DOHH2 (cell line): ENCODE results near the gene ADAM33.

Source experiments
- H3F3A ChIP-seq: fragments of 200-600 bp; sonication (generic), shearing (Covaris generic); 2 replicates; pipeline ENCODE4 v1.6.0; 2016; ENCODE audit warnings: antibody characterized with exemption, mild to moderate bottlenecking; ENCODE audit not compliant: control insufficient read depth, insufficient read depth
- H3K27ac ChIP-seq: fragments of 200-600 bp; sonication (generic); 2 replicates; pipeline ENCODE4 v1.5.1; 2014; ENCODE audit warnings: low read depth, mild to moderate bottlenecking, low read length, moderate library complexity
- H3K27me3 ChIP-seq: fragments of 200-600 bp; sonication (generic); 2 replicates; pipeline ENCODE4 v1.6.1; 2014; ENCODE audit warnings: mild to moderate bottlenecking, low read length, mixed read lengths; ENCODE audit not compliant: control insufficient read depth
- H3K36me3 ChIP-seq: fragments of 200-600 bp; sonication (generic); 2 replicates; pipeline ENCODE4 v1.6.1; 2014; ENCODE audit warnings: mild to moderate bottlenecking, low read length, moderate library complexity, mixed read lengths; ENCODE audit not compliant: control insufficient read depth
- H3K4me1 ChIP-seq: fragments of 200-600 bp; sonication (generic); 2 replicates; pipeline ENCODE4 v1.6.1; 2014; ENCODE audit warnings: mild to moderate bottlenecking, low read length, mixed read lengths; ENCODE audit not compliant: control insufficient read depth
- H3K4me2 ChIP-seq: fragments of 200-600 bp; sonication (generic); 2 replicates; pipeline ENCODE4 v1.6.0; 2014; ENCODE audit warnings: mild to moderate bottlenecking, low read length, moderate library complexity
- H3K4me3 ChIP-seq: fragments of 200-600 bp; sonication (generic); 2 replicates; pipeline ENCODE4 v1.5.1; 2014; ENCODE audit warnings: mild to moderate bottlenecking, low read length, mixed read lengths
- H3K79me2 ChIP-seq: fragments of 200-600 bp; sonication (generic); 2 replicates; pipeline ENCODE4 v1.6.1; 2014; ENCODE audit warnings: mild to moderate bottlenecking, low read length, mixed read lengths; ENCODE audit not compliant: control insufficient read depth
- H3K9me2 ChIP-seq: fragments of 200-600 bp; sonication (generic); replicated peaks from 2 replicates; pipeline ENCODE4 v1.6.1; 2014; ENCODE audit warnings: mild to moderate bottlenecking, low read length, mixed read lengths; ENCODE audit not compliant: control insufficient read depth
- H3K9me3 ChIP-seq: fragments of 200-600 bp; sonication (generic); 2 replicates; pipeline ENCODE4 v1.6.1; 2014; ENCODE audit warnings: antibody characterized with exemption, low read length, mixed read lengths; ENCODE audit not compliant: control insufficient read depth, insufficient read depth
- H4K20me1 ChIP-seq: fragments of 200-600 bp; sonication (generic); 2 replicates; pipeline ENCODE4 v1.6.0; 2014; ENCODE audit warnings: low read depth, mild to moderate bottlenecking, antibody characterized with exemption, low read length, moderate library complexity; ENCODE audit not compliant: control insufficient read depth, insufficient read depth
- CTCF ChIP-seq: fragments of 200-600 bp; sonication (generic); IDR thresholded peaks from one replicate; pipeline ENCODE4 v1.5.1; 2014; ENCODE audit warnings: antibody characterized with exemption, mild to moderate bottlenecking, low read depth, low read length; ENCODE audit not compliant: poor library complexity, severe bottlenecking
- EZH2phosphoT487 ChIP-seq: fragments of 200-600 bp; sonication (generic); IDR thresholded peaks from 2 replicates; pipeline ENCODE4 v1.6.1; 2017; ENCODE audit warnings: borderline replicate concordance, mild to moderate bottlenecking, antibody characterized with exemption, low read length, moderate library complexity, mixed read lengths

Gene ADAM33

GRCh38 chr20:3646651-3647050, 35.2 kb downstream of the ADAM33 start:
- H3K4me2 ChIP-seq = no peak overlapping the region
- no peak overlapping the region for H3K4me3 ChIP-seq
- TF ChIP-seq CTCF (no peak), EZH2phosphoT487 (no peak)
- no peaks in the 10 kb centered on the region for H3K4me1 ChIP-seq
- no peaks in the 10 kb centered on the region for H4K20me1 ChIP-seq
- no peaks in the 10 kb centered on the region for H3F3A ChIP-seq
- no peak overlapping the region for H3K27ac ChIP-seq
- H3K36me3 ChIP-seq = no peaks in the 10 kb centered on the region
- no peaks in the 10 kb centered on the region for H3K9me3 ChIP-seq
- no peaks in the 10 kb centered on the region for H3K9me2 ChIP-seq
- no peaks in the 10 kb centered on the region for H3K79me2 ChIP-seq
- no peaks in the 10 kb centered on the region for H3K27me3 ChIP-seq

GRCh38 chr20:3646067-3646440, 35.8 kb downstream of the ADAM33 start:
- H3K9me2 ChIP-seq = no peaks in the 10 kb centered on the region
- H3K9me3 ChIP-seq = no peaks in the 10 kb centered on the region
- H3K79me2 ChIP-seq = no peaks in the 10 kb centered on the region
- H4K20me1 ChIP-seq = no peaks in the 10 kb centered on the region
- H3K4me2 ChIP-seq = no peak overlapping the region
- no peak overlapping the region for H3K4me3 ChIP-seq
- no peaks in the 10 kb centered on the region for H3K36me3 ChIP-seq
- H3K27ac ChIP-seq = no peak overlapping the region
- TF ChIP-seq CTCF (no peak), EZH2phosphoT487 (no peak)
- no peaks in the 10 kb centered on the region for H3K27me3 ChIP-seq
- no peaks in the 10 kb centered on the region for H3F3A ChIP-seq
- H3K4me1 ChIP-seq = no peaks in the 10 kb centered on the region

- no peaks in the 10 kb centered on the region for H3K79me2 ChIP-seq
- no peak overlapping the region for H3K27ac ChIP-seq
- H3K9me2 ChIP-seq = no peaks in the 10 kb centered on the region
- H3K4me3 ChIP-seq = no peak overlapping the region
- H3K4me2 ChIP-seq = no peak overlapping the region
- no peak for TF ChIP-seq CTCF
- TF ChIP-seq EZH2phosphoT487 = no peak
- H3F3A ChIP-seq = no peaks in the 10 kb centered on the region
- H3K27me3 ChIP-seq = no peaks in the 10 kb centered on the region
- H3K4me1 ChIP-seq = no peaks in the 10 kb centered on the region
- H3K9me3 ChIP-seq = no peaks in the 10 kb centered on the region
- no peaks in the 10 kb centered on the region for H3K36me3 ChIP-seq
- no peaks in the 10 kb centered on the region for H4K20me1 ChIP-seq
These were observed 36.3 kb downstream of the ADAM33 start for GRCh38 chr20:3645309-3646066.
